Measurements from ENCODE around the gene CACNA1A.

The CACNA1A gene

DNA sequence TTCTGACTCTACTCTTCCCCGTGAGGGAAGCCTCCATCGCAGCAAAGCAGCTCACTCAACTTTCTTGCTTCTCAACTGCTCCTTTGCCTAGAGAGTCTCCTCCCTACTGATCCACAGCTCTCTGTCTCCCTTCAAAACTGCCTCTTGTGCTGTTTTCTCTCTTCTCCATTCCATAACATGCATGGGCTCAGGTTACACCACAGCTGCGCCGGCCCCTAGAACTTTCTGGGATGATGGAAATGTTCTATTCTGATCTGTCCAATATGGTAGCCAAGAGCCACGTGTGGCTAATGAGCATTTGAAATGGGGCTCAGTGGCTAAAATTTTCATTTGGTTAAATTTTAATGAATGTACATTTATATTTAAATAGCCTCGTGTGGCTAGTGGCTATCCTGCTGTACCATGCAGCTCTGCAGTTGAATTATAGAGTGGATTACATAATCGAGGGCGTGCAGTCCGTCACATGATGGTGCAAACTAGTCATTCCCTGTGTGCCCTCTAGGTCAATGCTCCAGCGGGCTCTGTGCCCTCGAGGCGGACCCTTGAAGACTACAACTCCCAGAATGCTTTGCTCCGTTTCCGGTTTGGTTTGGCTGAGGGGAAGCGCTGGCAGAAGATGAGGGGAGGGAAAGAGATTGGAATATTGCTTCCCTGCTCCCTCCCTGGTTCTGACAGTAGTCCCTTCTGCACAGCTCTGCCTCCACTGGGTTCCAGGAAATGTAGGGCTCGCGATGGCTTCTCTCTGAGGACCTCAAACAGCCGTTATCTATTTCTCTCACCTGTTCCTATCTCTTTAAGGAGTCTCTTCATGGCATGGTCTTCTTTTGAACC lies 109.8 kb downstream of the CACNA1A start:
- TF ChIP-seq, protein P1, sequence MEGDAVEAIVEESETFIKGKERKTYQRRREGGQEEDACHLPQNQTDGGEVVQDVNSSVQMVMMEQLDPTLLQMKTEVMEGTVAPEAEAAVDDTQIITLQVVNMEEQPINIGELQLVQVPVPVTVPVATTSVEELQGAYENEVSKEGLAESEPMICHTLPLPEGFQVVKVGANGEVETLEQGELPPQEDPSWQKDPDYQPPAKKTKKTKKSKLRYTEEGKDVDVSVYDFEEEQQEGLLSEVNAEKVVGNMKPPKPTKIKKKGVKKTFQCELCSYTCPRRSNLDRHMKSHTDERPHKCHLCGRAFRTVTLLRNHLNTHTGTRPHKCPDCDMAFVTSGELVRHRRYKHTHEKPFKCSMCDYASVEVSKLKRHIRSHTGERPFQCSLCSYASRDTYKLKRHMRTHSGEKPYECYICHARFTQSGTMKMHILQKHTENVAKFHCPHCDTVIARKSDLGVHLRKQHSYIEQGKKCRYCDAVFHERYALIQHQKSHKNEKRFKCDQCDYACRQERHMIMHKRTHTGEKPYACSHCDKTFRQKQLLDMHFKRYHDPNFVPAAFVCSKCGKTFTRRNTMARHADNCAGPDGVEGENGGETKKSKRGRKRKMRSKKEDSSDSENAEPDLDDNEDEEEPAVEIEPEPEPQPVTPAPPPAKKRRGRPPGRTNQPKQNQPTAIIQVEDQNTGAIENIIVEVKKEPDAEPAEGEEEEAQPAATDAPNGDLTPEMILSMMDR (IDR thresholded peaks at IDR 0.05; ENCODE audit: extremely low read depth, insufficient read depth, missing control alignments): no peak
- DNase-seq (ENCODE audit: low spot score): no peak
- in situ Hi-C loops (cut with MboI; ENCODE audit: low pct_unique_long_range_greater_than_20kb, low sequenced_read_pairs, unreplicated experiment): no loop called here

DNA sequence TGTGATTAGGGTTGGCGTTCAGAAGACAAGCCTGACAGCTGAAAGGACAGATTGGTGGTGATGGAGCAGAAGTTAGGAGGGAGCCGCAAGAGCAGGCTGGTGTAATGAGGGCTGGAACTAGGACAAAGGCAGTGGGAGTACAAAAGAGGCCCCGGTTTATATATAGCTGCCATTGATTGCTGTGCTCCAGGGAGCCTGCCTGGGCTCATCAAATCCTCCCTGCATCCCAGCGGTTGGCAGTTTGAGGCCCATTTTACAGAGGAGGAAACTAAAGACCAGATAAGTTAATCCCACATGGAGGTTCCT lies 123.7 kb downstream of the CACNA1A start:
- in situ Hi-C loops (cut with MboI; ENCODE audit: low pct_unique_long_range_greater_than_20kb, low sequenced_read_pairs, unreplicated experiment): no loop called here
- DNase-seq (ENCODE audit: low spot score): no peak
- TF ChIP-seq, protein P1 (IDR thresholded peaks at IDR 0.05; ENCODE audit: extremely low read depth, insufficient read depth, missing control alignments): no peak

DNA sequence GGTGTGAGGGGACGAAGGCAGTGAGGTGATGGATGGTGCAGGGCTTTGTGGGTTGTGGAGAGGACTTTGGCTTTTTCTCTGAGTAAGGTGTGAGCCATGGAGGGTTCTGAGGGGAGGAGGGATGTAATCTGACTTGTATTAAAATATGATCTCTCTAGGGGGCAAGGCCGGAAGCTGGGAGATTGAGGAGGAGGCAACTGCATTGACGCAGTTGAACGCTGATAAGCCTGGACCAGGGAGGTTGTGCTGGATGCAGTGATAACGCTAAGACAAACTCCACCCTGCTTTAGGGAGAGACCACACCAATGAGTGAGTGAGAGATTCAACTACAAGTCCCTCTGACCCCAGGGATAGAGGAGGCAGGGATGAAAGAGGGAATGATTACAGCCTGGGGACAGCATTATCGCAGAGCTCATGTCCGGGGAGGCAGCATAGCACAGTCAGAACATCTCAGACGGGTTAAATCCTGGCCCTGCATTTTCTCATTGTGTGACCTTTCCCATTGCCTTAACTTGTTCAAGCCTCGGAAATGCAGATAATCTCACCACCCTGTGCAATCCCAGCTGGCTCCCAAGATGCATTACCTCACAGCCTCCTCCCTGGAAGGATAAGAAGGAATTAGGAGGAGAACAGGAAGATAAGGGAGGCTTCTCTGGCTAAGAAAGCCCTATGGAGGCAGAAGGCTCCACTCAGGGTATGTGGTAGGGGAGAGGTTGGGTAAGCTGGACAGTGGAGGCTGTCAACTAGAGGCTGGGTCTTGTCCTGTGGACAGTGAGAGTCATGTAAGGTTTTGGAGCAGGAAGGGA lies 124.2 kb downstream of the CACNA1A start:
- in situ Hi-C loops (cut with MboI; ENCODE audit: low pct_unique_long_range_greater_than_20kb, low sequenced_read_pairs, unreplicated experiment): no loop called here
- TF ChIP-seq, protein P1 (IDR thresholded peaks at IDR 0.05; ENCODE audit: extremely low read depth, insufficient read depth, missing control alignments): no peak
- DNase-seq (ENCODE audit: low spot score): no peak

DNA sequence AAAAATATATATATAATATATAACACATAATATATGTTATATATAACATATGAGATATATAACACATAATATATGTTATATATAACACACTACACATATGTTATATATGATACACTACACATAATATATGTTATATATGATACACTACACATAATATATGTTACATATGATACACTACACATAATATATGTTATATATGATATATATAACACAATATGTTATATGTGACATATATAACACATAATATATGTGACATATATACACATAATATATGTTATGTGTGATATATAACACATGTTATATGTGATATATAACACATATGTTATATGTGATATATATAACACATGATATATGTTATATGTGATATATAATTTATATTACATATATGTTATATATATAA lies 129.7 kb downstream of the CACNA1A start:
- TF ChIP-seq, protein P1 (IDR thresholded peaks at IDR 0.05; ENCODE audit: extremely low read depth, insufficient read depth, missing control alignments): no peak
- no peak for DNase-seq (ENCODE audit: low spot score)
- in situ Hi-C loops (cut with MboI; ENCODE audit: low pct_unique_long_range_greater_than_20kb, low sequenced_read_pairs, unreplicated experiment): no loop called here

DNA sequence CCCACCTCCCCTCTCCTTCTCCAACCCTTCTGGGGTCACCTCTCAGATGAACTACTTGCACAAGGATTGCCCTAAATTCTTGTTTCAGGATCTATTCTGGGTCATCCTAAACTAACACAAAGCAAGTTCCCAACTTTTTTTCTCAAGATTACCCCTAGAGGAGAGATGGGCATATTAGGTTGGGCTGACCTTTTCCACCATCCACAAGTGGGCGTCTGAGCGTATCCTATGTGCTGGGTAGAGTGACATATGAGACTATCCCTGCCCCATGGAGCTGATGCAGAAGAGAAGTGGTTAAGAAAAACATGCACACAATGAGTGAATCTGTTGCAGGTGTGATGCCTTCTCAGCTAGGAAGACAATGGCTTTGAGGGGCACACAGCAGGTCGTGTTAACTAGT lies 132.7 kb downstream of the CACNA1A start:
- TF ChIP-seq, protein P1 (IDR thresholded peaks at IDR 0.05; ENCODE audit: extremely low read depth, insufficient read depth, missing control alignments): no peak
- DNase-seq (ENCODE audit: low spot score): no peak
- in situ Hi-C loops (cut with MboI; ENCODE audit: low pct_unique_long_range_greater_than_20kb, low sequenced_read_pairs, unreplicated experiment): no loop called here

DNA sequence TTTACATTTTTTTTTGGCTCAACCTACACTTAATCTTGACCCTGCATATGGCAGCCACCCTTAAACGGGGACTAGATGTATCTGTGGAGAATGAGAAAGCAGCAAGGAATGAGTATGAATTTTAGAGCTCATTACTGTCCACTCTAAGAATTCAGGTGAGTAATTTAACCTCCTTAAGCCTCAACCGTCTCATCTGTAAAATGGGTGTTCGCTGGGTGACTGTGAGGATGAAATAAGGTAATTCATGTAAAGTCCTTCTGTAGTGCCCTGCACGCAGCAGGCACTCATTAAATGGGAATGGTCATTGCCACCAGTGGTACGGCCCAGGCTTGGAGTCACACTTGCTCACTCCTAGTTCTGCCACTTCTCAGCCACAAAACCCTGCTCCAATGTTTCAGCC lies 135.3 kb downstream of the CACNA1A start:
- in situ Hi-C loops (cut with MboI; ENCODE audit: low pct_unique_long_range_greater_than_20kb, low sequenced_read_pairs, unreplicated experiment): no loop called here
- TF ChIP-seq, protein P1 (IDR thresholded peaks at IDR 0.05; ENCODE audit: extremely low read depth, insufficient read depth, missing control alignments): no peak
- DNase-seq (ENCODE audit: low spot score): no peak

All from GM13977 (cell line).